HG02973 (cell line): ENCODE data around the gene ZRANB1.

Source experiments
- ATAC-seq: cut with Tn5 transposase; IDR thresholded peaks from one replicate; pipeline ENCODE4 v1.9.1; 2021; ENCODE audit warnings: moderate library complexity; ENCODE audit not compliant: unreplicated experiment

Gene ZRANB1

GRCh38 chr10:124918906-124919305, 23.0 kb upstream of the ZRANB1 start:
- ATAC-seq, result no peak

GRCh38 chr10:124921261-124921660, 20.7 kb upstream of the ZRANB1 start:
- no peak for ATAC-seq

GRCh38 chr10:124923684-124924083, 18.2 kb upstream of the ZRANB1 start:
- no peak for ATAC-seq

- no peak for ATAC-seq
These were observed 15.4 kb upstream of the ZRANB1 start for GRCh38 chr10:124926548-124926947.

GRCh38 chr10:124928087-124928486, 13.8 kb upstream of the ZRANB1 start:
- ATAC-seq, result no peak

- ATAC-seq, result no peak
These were observed 13.4 kb upstream of the ZRANB1 start for GRCh38 chr10:124928545-124928944.

GRCh38 chr10:124935946-124936345, 6.0 kb upstream of the ZRANB1 start:
- no peak for ATAC-seq

GRCh38 chr10:124936813-124937212, 5.1 kb upstream of the ZRANB1 start:
- no peak for ATAC-seq

GRCh38 chr10:124939290-124939689, 2.6 kb upstream of the ZRANB1 start:
- ATAC-seq, result no peak

- no peak for ATAC-seq
These were observed 620 bp downstream of the ZRANB1 start for GRCh38 chr10:124942317-124943169.

- no peak for ATAC-seq
These were observed 1.6 kb downstream of the ZRANB1 start for GRCh38 chr10:124943301-124944092.

- ATAC-seq, result no peak
These were observed 3.1 kb downstream of the ZRANB1 start for GRCh38 chr10:124944982-124945381.

- ATAC-seq, result no peak
These were observed 5.0 kb downstream of the ZRANB1 start for GRCh38 chr10:124946945-124947344.

GRCh38 chr10:124949543-124949942, 7.6 kb downstream of the ZRANB1 start:
- no peak for ATAC-seq

GRCh38 chr10:124952123-124952522, 10.2 kb downstream of the ZRANB1 start:
- no peak for ATAC-seq

GRCh38 chr10:124953421-124953820, 11.5 kb downstream of the ZRANB1 start:
- no peak for ATAC-seq

GRCh38 chr10:124955243-124955642, 13.3 kb downstream of the ZRANB1 start:
- ATAC-seq, result no peak

- ATAC-seq, result no peak
These were observed 13.9 kb downstream of the ZRANB1 start for GRCh38 chr10:124955868-124956267.

GRCh38 chr10:124956764-124957163, 14.8 kb downstream of the ZRANB1 start:
- no peak for ATAC-seq

GRCh38 chr10:124957404-124957947, 15.6 kb downstream of the ZRANB1 start:
- ATAC-seq, result no peak

GRCh38 chr10:124959564-124959963, 17.6 kb downstream of the ZRANB1 start:
- ATAC-seq, result no peak

GRCh38 chr10:124961248-124961570, 19.3 kb downstream of the ZRANB1 start:
- ATAC-seq, result no peak
